ENCODE results near the gene TPT1.

GRCh38 chr13:45365558-45365885, 24.5 kb upstream of the TPT1 start:
- TF ChIP-seq, protein P1, sequence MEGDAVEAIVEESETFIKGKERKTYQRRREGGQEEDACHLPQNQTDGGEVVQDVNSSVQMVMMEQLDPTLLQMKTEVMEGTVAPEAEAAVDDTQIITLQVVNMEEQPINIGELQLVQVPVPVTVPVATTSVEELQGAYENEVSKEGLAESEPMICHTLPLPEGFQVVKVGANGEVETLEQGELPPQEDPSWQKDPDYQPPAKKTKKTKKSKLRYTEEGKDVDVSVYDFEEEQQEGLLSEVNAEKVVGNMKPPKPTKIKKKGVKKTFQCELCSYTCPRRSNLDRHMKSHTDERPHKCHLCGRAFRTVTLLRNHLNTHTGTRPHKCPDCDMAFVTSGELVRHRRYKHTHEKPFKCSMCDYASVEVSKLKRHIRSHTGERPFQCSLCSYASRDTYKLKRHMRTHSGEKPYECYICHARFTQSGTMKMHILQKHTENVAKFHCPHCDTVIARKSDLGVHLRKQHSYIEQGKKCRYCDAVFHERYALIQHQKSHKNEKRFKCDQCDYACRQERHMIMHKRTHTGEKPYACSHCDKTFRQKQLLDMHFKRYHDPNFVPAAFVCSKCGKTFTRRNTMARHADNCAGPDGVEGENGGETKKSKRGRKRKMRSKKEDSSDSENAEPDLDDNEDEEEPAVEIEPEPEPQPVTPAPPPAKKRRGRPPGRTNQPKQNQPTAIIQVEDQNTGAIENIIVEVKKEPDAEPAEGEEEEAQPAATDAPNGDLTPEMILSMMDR (IDR thresholded peaks at IDR 0.05; ENCODE audit: poor library complexity) = no peak
- TF ChIP-seq EZH2 (IDR thresholded peaks at IDR 0.05; ENCODE audit: borderline replicate concordance) = no peak
- no peak for TF ChIP-seq EZH2phosphoT487 (IDR thresholded peaks at IDR 0.05; ENCODE audit: low read depth, severe bottlenecking, unreplicated experiment)
